HG02678 (cell line): ENCODE measurements around the gene ABRACL.
"Not testable (repeated sequence)": the region's sequence is repeated elsewhere in the genome, so short reads cannot be mapped to it uniquely, and the experiment has no call there.

ENCODE experiments used
- ATAC-seq: cut with Tn5 transposase; IDR thresholded peaks from one replicate; pipeline ENCODE4 v1.9.1; 2021; ENCODE audit warnings: mild to moderate bottlenecking, moderate library complexity; ENCODE audit not compliant: unreplicated experiment

ABRACL gene

GRCh38 chr6:139010674-139011073, 17.9 kb upstream of the ABRACL start:
- no peak for ATAC-seq

- ATAC-seq, result no peak
These were observed 16.6 kb upstream of the ABRACL start for GRCh38 chr6:139011980-139012379.

- ATAC-seq, result no peak
These were observed 15.3 kb upstream of the ABRACL start for GRCh38 chr6:139013185-139013800.

- no peak for ATAC-seq
These were observed 13.6 kb upstream of the ABRACL start for GRCh38 chr6:139014945-139015344.

- ATAC-seq, result peak; percentile 96
These were observed 12.0 kb upstream of the ABRACL start for GRCh38 chr6:139016337-139017213.

- ATAC-seq, result no peak
These were observed 11.3 kb upstream of the ABRACL start for GRCh38 chr6:139017227-139017626.

GRCh38 chr6:139019722-139020121, 8.8 kb upstream of the ABRACL start:
- no peak for ATAC-seq

- ATAC-seq, result no peak
These were observed 7.9 kb upstream of the ABRACL start for GRCh38 chr6:139020689-139021088.

- ATAC-seq, result not testable (repeated sequence)
These were observed 3.1 kb upstream of the ABRACL start for GRCh38 chr6:139025416-139025815.

GRCh38 chr6:139027620-139028182, 844 bp upstream of the ABRACL start:
- ATAC-seq, result no peak

- peak; percentile 2 for ATAC-seq
These were observed 309 bp upstream of the ABRACL start for GRCh38 chr6:139028215-139028657.

GRCh38 chr6:139029470-139030227, 1.1 kb downstream of the ABRACL start:
- peak; percentile 30 for ATAC-seq

GRCh38 chr6:139030228-139030963, 1.9 kb downstream of the ABRACL start:
- ATAC-seq, result peak; percentile 48

- no peak for ATAC-seq
These were observed 8.9 kb downstream of the ABRACL start for GRCh38 chr6:139037490-139037889.

- ATAC-seq, result no peak
These were observed 15.7 kb downstream of the ABRACL start for GRCh38 chr6:139044250-139044649.

- no peak for ATAC-seq
These were observed 19.1 kb downstream of the ABRACL start for GRCh38 chr6:139047677-139048076.

- ATAC-seq, result not testable (repeated sequence)
These were observed 20.4 kb downstream of the ABRACL start for GRCh38 chr6:139048912-139049311.

GRCh38 chr6:139050131-139050769, 21.7 kb downstream of the ABRACL start:
- not testable (repeated sequence) for ATAC-seq

GRCh38 chr6:139050770-139051313, 22.3 kb downstream of the ABRACL start:
- no peak for ATAC-seq
